Midbrain (tissue), 1 donor: ENCODE measurements around the gene TBL1X.
"Not testable (repeated sequence)": the region's sequence is repeated elsewhere in the genome, so short reads cannot be mapped to it uniquely, and the experiment has no call there.

Experiments
- DNase-seq: peaks from one replicate; lab custom pipeline; 2025; lab: John Stamatoyannopoulos, UW

The TBL1X gene

DNA sequence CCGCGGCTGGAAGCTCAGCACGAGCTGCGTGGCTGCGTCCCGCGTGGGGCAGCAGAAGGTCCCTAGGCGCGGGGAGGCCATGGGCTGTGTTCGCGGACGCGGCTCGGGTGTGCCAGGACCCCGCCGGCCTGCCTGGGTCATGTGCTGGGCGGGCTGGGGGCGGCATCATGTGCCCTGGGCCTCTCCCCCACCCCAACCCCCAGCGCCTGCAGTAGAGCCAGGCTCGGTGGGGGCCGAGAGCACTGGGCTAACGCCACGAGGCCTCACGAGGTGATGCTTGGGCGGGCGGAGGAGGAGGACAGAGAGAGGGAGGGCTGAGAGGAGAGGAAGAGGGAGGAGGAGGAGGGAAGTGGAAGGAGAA is 300.9 kb downstream of the TBL1X start, which contains the start of gene GPR143:
Gene GPR143 (minus strand): TSS at position 111 of the 361 bp plus-strand sequence. CDS start 30 bp downstream, at position 81.
- DNase-seq = no peak

DNA sequence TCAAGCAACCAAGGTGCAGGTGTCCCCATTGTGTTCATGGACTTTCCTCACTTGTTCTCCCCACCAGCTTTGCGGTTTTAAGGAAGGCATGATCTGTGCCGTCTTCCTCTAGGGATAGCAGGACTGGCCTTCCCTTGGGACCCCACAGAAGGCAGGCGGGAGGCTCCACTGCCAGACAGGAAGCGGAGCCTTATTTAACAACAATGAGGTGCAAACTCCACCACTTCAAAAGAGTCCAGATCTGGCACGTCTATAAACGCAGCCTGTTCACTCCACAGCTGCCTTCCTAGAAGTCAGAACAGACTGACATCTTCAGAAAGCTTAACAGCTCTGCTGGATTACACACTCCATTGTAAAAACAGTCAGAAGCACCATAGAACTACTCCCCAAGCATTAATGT is 302.5 kb downstream of the TBL1X start:
- no peak for DNase-seq

DNA sequence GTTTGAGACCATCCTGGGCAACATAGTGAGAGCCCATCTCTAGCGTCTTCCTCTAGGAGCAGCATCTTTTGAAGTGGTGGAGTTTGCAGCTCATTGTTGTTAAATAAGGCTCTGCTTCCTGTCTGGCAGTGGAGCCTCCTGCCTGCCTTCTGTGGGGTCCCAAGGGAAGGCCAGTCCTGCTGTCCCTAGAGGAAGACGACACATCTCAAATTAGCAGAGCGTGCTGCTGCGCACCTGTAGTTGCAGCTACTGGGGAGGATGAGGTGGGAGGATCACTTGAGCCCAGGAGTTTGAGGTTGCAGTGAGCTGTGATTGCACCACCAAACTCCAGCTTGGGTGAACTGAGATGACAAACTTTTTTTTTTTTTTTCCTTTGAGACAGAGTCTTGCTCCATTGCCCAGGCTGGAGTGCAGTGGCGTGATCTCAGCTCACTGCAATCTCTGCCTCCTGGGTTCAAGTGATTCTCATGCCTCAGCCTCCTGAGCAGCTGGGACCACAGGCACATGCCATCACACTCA is 303.5 kb downstream of the TBL1X start:
- not testable (repeated sequence) for DNase-seq

DNA sequence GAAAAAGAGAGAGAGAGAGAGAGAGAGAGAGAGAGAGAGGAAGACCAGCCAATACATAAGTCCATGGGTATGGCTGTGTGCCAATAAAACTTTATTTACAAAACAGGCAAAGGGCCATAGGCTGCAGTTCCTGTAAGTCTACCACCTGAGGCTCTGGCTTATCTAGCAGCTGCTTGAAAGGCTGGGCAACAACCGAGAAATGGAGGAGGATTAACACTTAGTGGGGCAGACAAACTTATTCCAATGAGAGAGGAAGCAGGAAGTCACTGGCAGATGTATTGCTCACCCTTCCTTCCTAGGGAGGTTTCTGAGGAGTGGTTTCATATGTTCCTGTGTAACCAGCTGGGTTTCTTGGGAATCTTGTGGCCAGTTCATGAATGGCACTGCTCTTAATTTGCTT is 305.5 kb downstream of the TBL1X start:
- no peak for DNase-seq

DNA sequence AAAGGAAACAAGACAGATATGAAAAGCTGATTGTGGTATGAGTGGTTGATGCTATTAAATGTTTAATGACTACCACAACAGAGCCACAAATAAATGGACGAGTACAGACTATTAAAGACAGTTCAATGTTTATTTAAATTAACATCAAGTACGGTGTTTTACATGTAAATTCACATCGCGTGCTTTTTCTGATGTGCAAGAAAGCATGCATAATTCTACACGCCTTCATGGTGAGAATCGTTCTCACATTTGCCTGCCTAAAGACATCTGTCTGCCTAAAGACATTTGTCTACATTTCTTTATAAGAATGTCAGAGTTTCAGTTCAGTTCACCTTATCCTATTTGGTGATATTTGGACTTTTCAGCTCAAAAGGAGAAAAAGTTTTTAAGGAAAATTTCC is 308.1 kb downstream of the TBL1X start:
- no peak for DNase-seq

DNA sequence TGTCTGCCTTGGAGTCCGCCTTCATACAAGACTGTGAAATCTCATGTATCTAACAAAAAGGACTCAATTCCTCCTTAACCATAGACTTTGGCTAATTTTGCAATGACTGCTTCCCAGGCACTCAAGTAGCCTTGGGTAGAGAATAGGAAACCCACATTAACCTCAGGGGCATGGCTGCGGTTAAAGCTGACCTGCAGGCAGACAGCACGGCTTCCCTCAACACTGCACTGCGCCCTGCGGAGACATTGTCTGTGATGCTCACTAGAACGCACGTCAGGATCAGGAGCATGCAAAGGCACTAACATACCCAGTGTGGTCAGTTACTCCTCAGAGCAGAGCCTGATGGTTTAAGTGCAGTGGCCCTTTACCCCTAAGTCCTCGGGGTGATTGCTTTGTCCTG is 311.1 kb downstream of the TBL1X start:
- DNase-seq = no peak

DNA sequence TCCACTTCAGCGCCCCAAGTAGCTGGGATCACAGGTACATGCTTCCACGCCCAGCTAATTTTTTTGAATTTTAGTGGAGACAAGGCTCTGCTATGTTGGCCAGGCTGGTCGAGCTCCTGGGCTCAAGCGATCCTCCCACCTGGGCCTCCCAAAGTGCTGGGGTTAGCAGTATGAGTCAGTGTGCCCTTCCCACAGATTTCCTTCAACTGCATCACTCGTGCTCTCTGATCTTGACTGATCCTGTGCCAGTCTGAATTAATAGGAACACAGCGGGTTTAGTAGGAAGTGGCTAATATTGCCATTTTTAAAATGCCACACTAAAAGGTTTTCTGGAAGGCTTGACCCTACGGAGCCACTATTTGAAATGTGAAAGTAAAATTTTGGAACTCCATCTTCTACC is 317.1 kb downstream of the TBL1X start:
- DNase-seq = no peak

DNA sequence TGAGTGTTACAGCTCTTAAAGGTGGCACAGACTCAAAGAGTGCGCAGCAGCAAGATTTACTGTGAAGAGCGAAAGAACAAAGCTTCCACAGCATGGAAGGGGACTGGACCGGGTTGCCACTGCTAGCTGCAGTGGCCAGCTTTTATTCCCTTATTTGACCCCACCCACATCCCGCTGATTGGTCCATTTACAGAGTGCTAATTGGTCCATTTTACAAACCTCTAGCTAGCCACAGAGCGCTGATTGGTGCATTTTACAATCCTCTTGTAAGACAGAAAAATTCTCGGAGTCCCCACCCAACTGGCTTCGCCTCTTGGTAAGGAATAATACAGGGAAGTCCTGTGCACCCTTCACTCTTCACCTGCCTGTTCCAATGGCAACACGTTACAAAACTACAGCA is 319.5 kb downstream of the TBL1X start:
- DNase-seq = no peak

DNA sequence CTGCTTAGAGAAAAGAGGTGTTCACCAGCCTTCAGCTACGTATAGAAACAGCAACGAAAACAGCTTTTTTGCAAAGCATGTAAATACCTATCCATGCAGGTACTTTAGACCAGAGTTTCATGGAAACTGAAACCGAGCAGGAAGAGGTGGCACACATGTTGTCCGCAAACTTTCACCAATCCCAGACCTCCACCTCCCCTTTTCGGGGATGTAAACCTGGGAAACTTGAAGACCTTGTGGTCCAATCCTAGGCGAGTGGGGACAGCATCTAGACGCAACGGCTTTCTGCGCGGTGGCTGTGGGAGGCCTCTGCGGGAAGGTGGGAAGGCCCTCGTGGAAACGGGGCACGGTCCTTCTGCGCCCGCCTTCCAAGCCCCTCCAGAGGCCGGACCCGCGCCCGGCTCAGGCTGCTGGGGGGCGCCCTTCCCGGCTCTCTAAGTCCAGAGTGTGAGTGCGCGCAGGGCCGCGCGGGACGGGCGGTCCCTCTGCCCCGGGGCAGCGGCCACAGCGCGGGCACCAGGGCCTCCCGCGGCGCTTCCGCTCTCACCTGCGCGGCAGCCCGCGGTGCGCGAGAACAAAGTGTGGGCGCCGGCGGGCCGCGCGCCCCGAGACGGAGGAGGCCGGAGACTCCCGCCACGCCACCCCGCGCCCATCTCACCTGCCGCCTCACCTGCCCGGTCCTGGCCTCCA is 320.5 kb downstream of the TBL1X start:
- no peak for DNase-seq

DNA sequence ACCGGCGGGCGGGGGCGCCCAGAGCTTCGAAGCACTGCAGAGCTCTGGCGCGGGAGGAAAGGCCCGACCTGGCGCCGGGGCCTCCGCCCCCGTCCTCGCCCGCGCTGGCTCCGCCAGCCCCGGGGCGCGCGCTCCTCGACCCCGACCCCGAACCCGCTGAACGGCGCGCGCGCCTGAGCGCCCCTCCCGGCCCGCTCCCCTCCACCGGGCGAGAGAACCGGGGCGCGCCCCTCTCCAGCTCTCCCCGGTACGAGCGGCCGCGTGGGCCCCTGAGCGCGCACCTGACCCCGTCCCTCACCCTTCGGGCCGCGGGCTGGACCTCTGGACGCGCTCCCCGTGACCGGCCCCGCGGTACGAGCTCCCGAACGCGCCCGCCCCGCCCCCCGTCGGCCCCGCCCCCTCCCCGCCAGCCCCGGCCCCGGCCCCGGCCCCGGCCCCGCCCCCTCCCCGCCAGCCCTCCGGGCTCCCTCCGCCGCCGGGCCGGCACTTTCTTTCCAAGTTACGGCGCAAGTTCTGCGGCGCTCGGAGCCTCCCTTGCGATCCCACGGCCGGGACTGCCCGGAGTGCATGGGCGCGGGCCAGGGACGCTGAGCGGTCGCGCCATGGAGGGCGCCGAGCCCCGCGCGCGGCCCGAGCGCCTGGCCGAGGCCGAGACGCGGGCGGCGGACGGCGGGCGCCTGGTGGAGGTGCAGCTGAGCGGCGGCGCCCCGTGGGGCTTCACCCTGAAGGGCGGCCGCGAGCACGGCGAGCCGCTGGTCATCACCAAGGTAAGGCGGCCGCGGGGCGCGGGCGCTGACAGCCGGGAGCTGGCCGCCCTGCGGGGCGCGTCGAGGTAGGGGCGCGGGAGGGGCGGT is 321.3 kb downstream of the TBL1X start, which contains the start of gene SHROOM2:
Gene SHROOM2 (plus strand): TSS at position 486 of the 854 bp plus-strand sequence. CDS start 117 bp downstream, at position 603.
- DNase-seq = peak; percentile 2

DNA sequence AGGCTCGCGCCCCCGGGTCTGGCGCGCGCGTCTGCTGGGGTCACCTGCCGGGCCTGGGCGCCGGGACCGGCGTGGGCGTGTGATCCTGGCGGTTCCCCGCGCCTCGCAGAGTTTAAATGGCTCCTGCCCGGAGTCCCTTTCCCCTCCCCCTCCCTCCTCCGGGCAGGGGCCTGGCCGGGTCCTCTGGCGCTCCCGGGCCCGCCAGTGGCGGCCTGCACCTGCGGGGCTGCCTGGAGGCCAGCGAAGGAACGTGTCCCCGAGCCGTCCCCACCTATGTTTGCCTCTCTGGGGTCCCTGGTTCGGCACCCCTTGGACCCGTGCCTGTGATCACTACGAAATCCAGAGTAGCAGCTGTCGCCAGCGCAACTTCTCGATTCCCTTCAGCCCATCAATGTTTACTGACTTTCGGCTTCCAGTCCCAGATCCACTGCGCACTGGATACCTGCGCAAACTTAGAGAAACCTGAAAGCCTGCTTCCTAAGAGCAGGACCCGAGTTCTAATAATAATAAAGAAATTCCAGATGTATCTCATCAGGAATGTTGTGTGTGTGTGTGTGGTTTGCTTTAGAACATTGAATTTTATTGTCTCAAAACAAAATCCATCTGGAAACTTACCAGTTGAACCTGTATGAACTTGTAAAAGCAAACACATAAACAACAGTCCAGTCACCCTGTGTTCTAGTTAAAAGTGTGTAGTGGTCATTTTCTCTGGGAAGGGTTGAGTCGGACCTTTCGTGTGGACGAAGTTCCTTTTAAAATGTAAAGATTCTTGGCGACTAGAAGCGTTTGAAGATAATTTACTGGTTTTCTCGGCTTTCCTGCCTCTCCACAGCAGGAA is 322.2 kb downstream of the TBL1X start:
- DNase-seq = no peak

DNA sequence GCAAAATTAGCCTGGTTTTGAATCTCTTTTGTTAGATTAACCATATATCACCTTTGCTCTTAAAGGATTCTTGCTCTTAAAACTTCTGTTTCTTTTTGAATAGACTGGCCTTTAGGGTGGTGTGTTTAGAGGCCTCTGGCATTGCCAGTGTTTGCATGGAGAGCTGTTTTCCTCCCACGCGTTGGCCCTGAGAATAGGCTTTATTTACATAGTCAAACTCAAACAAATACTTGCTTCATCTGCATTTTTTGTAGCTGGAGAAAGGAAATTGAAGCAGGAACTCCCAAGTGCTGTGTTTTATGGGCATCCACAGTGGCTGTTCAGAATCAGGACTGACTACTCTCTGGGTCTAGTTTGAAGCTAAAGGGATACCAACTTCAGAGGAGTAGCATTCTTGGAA is 324.1 kb downstream of the TBL1X start:
- no peak for DNase-seq

DNA sequence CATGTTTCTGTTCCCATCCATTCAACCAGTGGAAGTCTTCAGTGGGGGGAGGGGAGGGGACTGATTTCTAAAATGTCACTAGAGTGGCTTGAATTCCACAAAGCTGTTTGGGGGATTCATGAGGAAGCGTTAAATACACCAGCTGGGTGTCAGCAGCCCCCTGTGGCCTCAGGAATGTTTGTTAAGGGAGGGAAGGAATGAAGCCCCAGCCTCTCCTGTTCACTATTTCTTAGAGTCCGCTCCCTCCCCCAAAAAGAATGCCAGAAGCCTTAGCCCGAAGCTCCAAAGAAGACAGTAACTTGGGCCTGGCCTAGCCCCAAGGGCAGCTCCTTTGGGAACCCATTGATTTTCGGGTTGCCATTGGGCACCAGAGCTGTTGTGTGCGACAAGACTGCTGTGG is 324.7 kb downstream of the TBL1X start:
- DNase-seq = no peak
